HG03139 (cell line): ENCODE results near the gene ARHGAP20.

ENCODE experiments used
- ATAC-seq: cut with Tn5 transposase; IDR thresholded peaks from one replicate; pipeline ENCODE4 v1.9.1; 2021; ENCODE audit not compliant: unreplicated experiment

The ARHGAP20 gene

GRCh38 chr11:110529043-110529442 lies 183.2 kb downstream of the ARHGAP20 start:
- no peak for ATAC-seq

- ATAC-seq: no peak
Observed at GRCh38 chr11:110527146-110527545, 185.1 kb downstream of the ARHGAP20 start.
